ENCODE results near the gene LAPTM5. TPM values are rescaled to one million over a fixed set of nuclear protein-coding genes. Genes with fewer than 3 reads are reported as not detected.

Gene LAPTM5
- total and polyA plus RNA-seq, 2 of the 8 experiments (the other 6 are each of a cell fraction or from before 2014, with no cell fraction given): 0.37 to 1.4 TPM

DNA sequence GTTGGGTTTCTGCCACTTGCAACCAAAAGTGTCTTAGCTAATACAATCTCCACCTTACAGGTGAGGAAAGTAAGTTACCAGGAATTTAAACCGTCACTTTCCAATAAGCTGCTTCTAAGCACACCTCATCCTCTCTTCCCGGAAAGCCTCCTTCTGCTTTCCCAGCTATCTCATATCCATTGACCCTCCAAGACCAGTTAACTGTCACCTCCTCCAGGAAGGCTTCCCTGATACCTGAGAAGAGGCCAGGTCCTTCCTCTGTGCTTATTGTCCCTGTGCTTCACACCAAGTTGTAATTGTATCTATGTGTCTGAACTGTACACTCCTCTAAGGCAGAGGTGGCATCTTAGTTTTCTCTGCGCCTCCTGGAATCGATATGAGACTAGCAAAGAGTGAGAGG lies 23.0 kb downstream of the LAPTM5 start:
- Histone ChIP-seq H2BK12ac (ENCODE audit: low read depth, low read length) (no peak overlapping the region), H3K18ac (ENCODE audit: extremely low read depth, low read length) (no peak overlapping the region), H4K20me1 (replicated peaks in 1 of 2; ENCODE audit: control insufficient read depth in 1 of 2, insufficient read depth in 2 of 2, low read length in 2 of 2) (no peaks in the 10 kb centered on the region), H2AFZ (ENCODE audit: low read length) (no peak overlapping the region), H3K4me3 (ENCODE audit: extremely low read depth in 1 of 4, insufficient read depth in 2 of 4, low read depth in 3 of 4, low read length in 4 of 4) (no peak overlapping the region), H3K9me3 (ENCODE audit: insufficient read depth in 2 of 2, low read depth in 1 of 2, low read length in 1 of 2) (no peaks in the 10 kb centered on the region), H2BK120ac (replicated peaks; ENCODE audit: low read depth, low read length) (no peak overlapping the region), H3K56ac (replicated peaks; ENCODE audit: insufficient read length, low read depth, low read length) (no peak overlapping the region), H2BK5ac (ENCODE audit: low read depth, low read length) (no peak overlapping the region), H4K91ac (replicated peaks; ENCODE audit: insufficient read length, low read length) (no peak overlapping the region), H2BK20ac (ENCODE audit: low read length) (no peak overlapping the region), H3K23ac (ENCODE audit: insufficient read length) (no peak overlapping the region), H3K4me1 (replicated peaks in 1 of 4; ENCODE audit: control insufficient read depth in 3 of 4, insufficient read depth in 4 of 4, low read length in 3 of 4) (peaks cover 0 to 3% (median 0%) of the 10 kb centered on the region in 4 experiments; a peak in 2 of 7 replicates), H3K4ac (replicated peaks; ENCODE audit: insufficient read length, low read depth, low read length) (no peak overlapping the region), H3K79me2 (ENCODE audit: control insufficient read depth in 1 of 2, insufficient read depth in 2 of 2, low read length in 2 of 2) (no peaks in the 10 kb centered on the region), H3K79me1 (ENCODE audit: low read depth, low read length) (no peaks in the 10 kb centered on the region), H4K5ac (ENCODE audit: insufficient read length, low read depth, low read length) (no peak overlapping the region), H3K23me2 (ENCODE audit: low read depth, low read length) (peaks cover 4% of the 10 kb centered on the region; the same call in 1 of the 2 replicates), H2AK5ac (ENCODE audit: low read depth, low read length) (no peak overlapping the region), H3K9ac (replicated peaks in 1 of 4; ENCODE audit: extremely low read depth in 1 of 4, low read depth in 3 of 4, low read length in 3 of 4) (no peak overlapping the region), H3K27me3 (replicated peaks in 1 of 4; ENCODE audit: control insufficient read depth in 3 of 4, extremely low read depth in 1 of 4, insufficient read depth in 3 of 4, low read length in 3 of 4) (no peaks in the 10 kb centered on the region), H2BK15ac (ENCODE audit: low read length) (no peak overlapping the region), H3K14ac (ENCODE audit: insufficient read length) (no peak overlapping the region), H4K8ac (ENCODE audit: extremely low read depth, insufficient read depth, low read length) (no peak overlapping the region), H3K27ac (ENCODE audit: low read depth, low read length) (no peak overlapping the region), H3K4me2 (ENCODE audit: insufficient read depth in 1 of 2, low read depth in 2 of 2, low read length in 2 of 2) (no peak overlapping the region), H3K36me3 (ENCODE audit: control insufficient read depth in 2 of 4, insufficient read depth in 4 of 4, low read length in 3 of 4) (no peaks in the 10 kb centered on the region)
- no peak for FAIRE-seq
- WGBS, 2 experiments (ENCODE audit: extremely low coverage in 1 of 2, insufficient coverage in 1 of 2, insufficient read length in 1 of 2, insufficient replicate concordance in 2 of 2, low coverage in 1 of 2, low lambda C conversion rate in 2 of 2, missing lambda C conversion rate in 1 of 2): 94% methylated on average over 4 of the region's 4 CpGs; no CpG with 5 or more reads in 1 of the 2 experiments
- ChIA-PET POLR2A (ENCODE audit: partially characterized antibody) (interaction anchor here (0.9 kb wide), 1 partner anchor 14 kb away, joined by 3 read pairs; no protein-coding TSS in a partner anchor), CTCF (ENCODE audit: partially characterized antibody) (interaction anchor here (1.2 to 55.1 kb wide), 3 partner anchors 15 to 186 kb away, joined by 4 to 1640 read pairs (median 57); partner anchors contain the start of gene LAPTM5)
- no peak for DNase-seq (ENCODE audit: low read depth in 1 of 2, low spot score in 2 of 2)
- TF ChIP-seq RXRA (IDR thresholded peaks at IDR 0.05; ENCODE audit: insufficient read depth, low read depth, low read length): no peak
- TF ChIP-seq POLR2A (IDR thresholded peaks at IDR 0.05; ENCODE audit: control extremely low read depth in 1 of 2, low read depth in 2 of 2, low read length in 2 of 2): no peak
- TF ChIP-seq CBX5 (IDR thresholded peaks at IDR 0.05; ENCODE audit: low read depth, low read length): no peak
